Right atrium auricular region (tissue), 2 donors: ENCODE data around the gene ENPEP. TPM values are rescaled to one million over a fixed set of nuclear protein-coding genes. Genes with fewer than 3 reads are reported as not detected.
A peak's percentile ranks its signal among the peaks of the same experiment; 100 is the strongest.
"Not testable (repeated sequence)": the region's sequence is repeated elsewhere in the genome, so short reads cannot be mapped to it uniquely, and the experiment has no call there.

Source experiments
- DNase-seq: peaks from one replicate; pipeline ENCODE4 v3.0.0-alpha.2; 2019; ENCODE audit warnings: low spot score
- H3K27ac ChIP-seq, 2 donors: fragments of 200-600 bp; sonication (generic); 1 replicate in 1 of 2; 2 replicates in 1 of 2; pipeline ENCODE4 v1.5.1; 2016 to 2019
- H3K27me3 ChIP-seq, 2 donors: fragments of 200-600 bp; sonication (generic); one replicate each; pipeline versions ENCODE4 v1.5.1 to v1.6.0; 2017 to 2019
- H3K36me3 ChIP-seq: fragments of 200-600 bp; sonication (generic); one replicate; pipeline ENCODE4 v1.5.1; 2016
- H3K4me1 ChIP-seq, 2 donors: fragments of 200-600 bp; sonication (generic); one replicate each; pipeline versions ENCODE4 v1.5.1 to v1.6.0; 2017 to 2019
- H3K4me3 ChIP-seq, 2 donors: fragments of 200-600 bp; sonication (generic); 1 replicate in 1 of 2; 2 replicates in 1 of 2; pipeline ENCODE4 v1.5.1; 2017 to 2019; ENCODE audit warnings: mild to moderate bottlenecking in 1 of 2, moderate library complexity in 1 of 2
- H3K9me3 ChIP-seq, 2 donors: fragments of 200-600 bp; sonication (generic); one replicate each; pipeline ENCODE4 v1.5.1; 2019
- total RNA-seq, 2 donors: library from RNA; depleted of rRNA; stranded (reverse); fragments of >200 nt; gene quantifications; one replicate each; pipeline ENCODE4 v1.1.0, GENCODE V29; 2016
- TF ChIP-seq, protein P1 (sequence below), 2 donors: fragments of 200-600 bp; sonication (generic); IDR thresholded peaks; one replicate each; pipeline ENCODE4 v1.5.1; 2019; ENCODE audit warnings: antibody characterized with exemption in 2 of 2

The ENPEP gene
- total RNA-seq, 2 donors from 2014 or later, result 3.3 to 3.5 TPM

DNA sequence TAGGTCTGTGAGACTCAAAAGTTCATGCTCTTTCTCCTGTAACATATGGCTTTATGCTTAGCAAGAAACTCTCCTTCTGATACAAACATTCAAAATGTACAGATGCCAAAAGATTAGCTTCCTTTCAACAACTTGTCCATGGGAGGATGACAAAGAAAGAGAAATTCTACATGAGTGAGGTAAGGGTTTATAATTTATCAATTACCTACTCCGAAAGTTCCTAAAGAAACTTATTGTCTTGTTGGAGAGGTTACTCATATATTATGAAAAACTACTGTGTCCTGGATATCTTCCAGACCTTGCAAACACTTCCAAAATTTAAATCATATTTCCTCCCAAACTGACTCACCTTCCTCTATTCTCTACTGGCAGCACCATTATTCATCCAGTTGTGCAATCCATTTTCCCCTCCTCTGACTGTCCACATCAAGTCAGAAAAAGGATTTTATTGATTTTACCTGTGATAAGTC lies 65.1 kb downstream of the ENPEP start:
- no peaks in the 10 kb centered on the region for H3K27me3 ChIP-seq
- peaks cover 0 to 5% of the 10 kb centered on the region in 2 donors for H3K4me1 ChIP-seq
- no peak overlapping the region for H3K4me3 ChIP-seq
- peak overlapping the region in 1 of 2 donors; percentile 11 for H3K27ac ChIP-seq
- TF ChIP-seq, protein P1, sequence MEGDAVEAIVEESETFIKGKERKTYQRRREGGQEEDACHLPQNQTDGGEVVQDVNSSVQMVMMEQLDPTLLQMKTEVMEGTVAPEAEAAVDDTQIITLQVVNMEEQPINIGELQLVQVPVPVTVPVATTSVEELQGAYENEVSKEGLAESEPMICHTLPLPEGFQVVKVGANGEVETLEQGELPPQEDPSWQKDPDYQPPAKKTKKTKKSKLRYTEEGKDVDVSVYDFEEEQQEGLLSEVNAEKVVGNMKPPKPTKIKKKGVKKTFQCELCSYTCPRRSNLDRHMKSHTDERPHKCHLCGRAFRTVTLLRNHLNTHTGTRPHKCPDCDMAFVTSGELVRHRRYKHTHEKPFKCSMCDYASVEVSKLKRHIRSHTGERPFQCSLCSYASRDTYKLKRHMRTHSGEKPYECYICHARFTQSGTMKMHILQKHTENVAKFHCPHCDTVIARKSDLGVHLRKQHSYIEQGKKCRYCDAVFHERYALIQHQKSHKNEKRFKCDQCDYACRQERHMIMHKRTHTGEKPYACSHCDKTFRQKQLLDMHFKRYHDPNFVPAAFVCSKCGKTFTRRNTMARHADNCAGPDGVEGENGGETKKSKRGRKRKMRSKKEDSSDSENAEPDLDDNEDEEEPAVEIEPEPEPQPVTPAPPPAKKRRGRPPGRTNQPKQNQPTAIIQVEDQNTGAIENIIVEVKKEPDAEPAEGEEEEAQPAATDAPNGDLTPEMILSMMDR (IDR thresholded peaks at IDR 0.05), result no peak
- peaks cover 0 to 10% of the 10 kb centered on the region in 2 donors for H3K9me3 ChIP-seq
- DNase-seq, result no peak
- H3K36me3 ChIP-seq, result no peaks in the 10 kb centered on the region

DNA sequence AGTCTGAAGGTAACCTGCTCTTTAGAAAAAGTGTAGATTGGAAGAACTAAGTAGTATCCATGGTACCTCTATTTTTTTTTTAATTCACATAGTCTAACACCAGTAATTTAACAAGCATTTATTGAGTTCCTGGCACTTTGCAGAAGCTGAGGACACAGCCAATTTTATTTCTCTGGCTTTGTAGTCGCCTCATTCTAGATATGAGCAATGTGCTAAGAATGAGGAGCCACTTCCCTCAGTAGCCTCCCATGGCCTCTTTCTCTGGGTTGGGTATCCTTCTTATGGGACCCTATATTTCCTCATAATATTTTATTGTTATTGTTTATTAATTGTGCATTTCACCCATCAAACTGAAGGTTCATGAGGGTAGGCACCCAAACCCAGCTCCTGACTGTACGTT lies 67.6 kb downstream of the ENPEP start:
- H3K27ac ChIP-seq, result no peak overlapping the region
- TF ChIP-seq, protein P1 (IDR thresholded peaks at IDR 0.05), result no peak
- H3K36me3 ChIP-seq, result no peaks in the 10 kb centered on the region
- DNase-seq, result no peak
- H3K4me1 ChIP-seq, result peaks cover 0 to 5% of the 10 kb centered on the region in 2 donors
- H3K27me3 ChIP-seq, result no peaks in the 10 kb centered on the region
- H3K9me3 ChIP-seq, result no peaks in the 10 kb centered on the region
- H3K4me3 ChIP-seq, result no peak overlapping the region

DNA sequence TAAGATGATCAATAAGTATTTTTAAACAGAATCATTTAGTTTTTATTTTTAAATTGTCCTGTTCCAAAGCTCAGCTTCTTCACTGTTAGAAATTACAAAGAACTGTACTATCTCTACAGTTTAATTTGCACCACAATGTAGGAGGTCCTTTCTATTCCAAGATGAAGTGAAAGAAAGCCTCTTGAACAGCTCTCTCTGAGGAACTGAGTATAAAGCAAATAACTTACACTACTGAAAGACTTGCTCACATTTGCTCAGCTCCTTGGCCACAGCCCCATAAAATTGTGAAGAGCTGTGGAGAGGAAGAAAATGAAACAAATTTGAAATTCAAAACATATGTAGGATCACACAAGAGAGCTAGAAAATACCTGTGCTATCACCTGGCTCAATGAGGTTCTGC lies 68.6 kb downstream of the ENPEP start:
- Histone ChIP-seq H3K27ac (no peak overlapping the region), H3K36me3 (no peaks in the 10 kb centered on the region), H3K9me3 (no peaks in the 10 kb centered on the region), H3K4me1 (peaks cover 0 to 5% of the 10 kb centered on the region in 2 donors), H3K4me3 (no peak overlapping the region), H3K27me3 (no peaks in the 10 kb centered on the region)
- no peak for DNase-seq
- TF ChIP-seq, protein P1 (IDR thresholded peaks at IDR 0.05), result no peak

DNA sequence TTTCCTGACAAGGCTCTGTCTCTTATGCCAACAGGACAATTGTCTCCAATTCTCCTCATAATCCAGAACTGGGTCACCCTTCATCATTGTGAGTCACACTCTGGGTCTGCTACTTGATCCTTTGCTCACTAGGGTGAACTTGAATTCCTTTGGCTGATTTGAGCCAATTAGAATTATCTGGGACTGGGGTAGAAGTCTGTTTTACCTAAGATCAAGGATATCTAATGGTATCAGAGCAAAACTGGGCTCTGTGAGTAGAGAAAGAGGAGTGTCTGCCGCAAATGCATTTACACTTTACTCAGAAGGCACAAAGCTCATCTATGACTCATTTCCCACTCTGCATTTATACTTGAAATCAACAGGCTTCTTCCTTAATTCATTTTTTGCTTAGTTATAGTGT lies 74.3 kb downstream of the ENPEP start:
- no peak overlapping the region for H3K4me3 ChIP-seq
- no peak overlapping the region for H3K27ac ChIP-seq
- no peaks in the 10 kb centered on the region for H3K27me3 ChIP-seq
- H3K4me1 ChIP-seq, result no peaks in the 10 kb centered on the region
- no peak for DNase-seq
- H3K36me3 ChIP-seq, result no peaks in the 10 kb centered on the region
- no peaks in the 10 kb centered on the region for H3K9me3 ChIP-seq
- TF ChIP-seq, protein P1 (IDR thresholded peaks at IDR 0.05), result no peak

DNA sequence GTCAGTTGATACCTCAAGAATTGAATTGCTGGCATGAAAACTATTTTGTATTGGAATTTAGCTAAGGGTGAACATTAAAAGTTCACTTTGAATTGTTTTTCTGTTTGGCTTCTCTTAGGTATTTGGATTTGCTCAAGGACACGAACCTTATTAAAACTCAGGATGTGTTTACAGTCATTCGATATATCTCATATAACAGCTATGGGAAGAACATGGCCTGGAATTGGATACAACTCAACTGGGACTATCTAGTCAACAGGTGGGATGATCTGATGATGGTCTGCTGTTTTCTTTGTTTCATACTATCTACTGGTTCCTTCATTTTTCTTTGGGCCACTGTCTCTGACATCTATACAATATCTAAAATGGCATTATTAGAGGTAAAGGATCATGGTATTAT lies 77.2 kb downstream of the ENPEP start:
- no peaks in the 10 kb centered on the region for H3K36me3 ChIP-seq
- H3K27ac ChIP-seq, result no peak overlapping the region
- H3K9me3 ChIP-seq, result no peaks in the 10 kb centered on the region
- H3K4me1 ChIP-seq, result no peaks in the 10 kb centered on the region
- TF ChIP-seq, protein P1 (IDR thresholded peaks at IDR 0.05), result no peak
- H3K4me3 ChIP-seq, result no peak overlapping the region
- H3K27me3 ChIP-seq, result no peaks in the 10 kb centered on the region
- no peak for DNase-seq

DNA sequence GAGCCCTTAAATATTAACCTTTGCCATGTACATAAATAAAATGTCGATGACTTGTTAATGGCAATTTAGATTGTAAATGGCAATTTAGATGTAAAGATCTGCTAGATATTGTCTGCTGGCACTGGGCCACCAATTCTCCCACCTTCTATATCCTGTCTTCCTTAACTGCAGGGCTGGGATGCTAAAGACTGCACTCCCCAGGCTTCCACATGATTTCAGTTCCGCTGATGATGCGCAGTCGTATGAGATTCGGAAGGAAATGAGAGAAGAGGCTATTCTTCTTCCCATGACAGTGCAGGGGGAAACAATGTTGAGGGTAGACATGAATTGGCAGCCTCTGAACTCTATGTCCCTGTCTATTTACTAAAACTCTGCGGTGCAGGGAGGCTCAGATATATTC lies 91.3 kb downstream of the ENPEP start:
- DNase-seq, result no peak
- Histone ChIP-seq H3K4me3 (no peak overlapping the region), H3K27me3 (no peaks in the 10 kb centered on the region), H3K36me3 (no peaks in the 10 kb centered on the region), H3K9me3 (no peaks in the 10 kb centered on the region), H3K27ac (no peak overlapping the region), H3K4me1 (no peaks in the 10 kb centered on the region)
- TF ChIP-seq, protein P1 (IDR thresholded peaks at IDR 0.05), result no peak

DNA sequence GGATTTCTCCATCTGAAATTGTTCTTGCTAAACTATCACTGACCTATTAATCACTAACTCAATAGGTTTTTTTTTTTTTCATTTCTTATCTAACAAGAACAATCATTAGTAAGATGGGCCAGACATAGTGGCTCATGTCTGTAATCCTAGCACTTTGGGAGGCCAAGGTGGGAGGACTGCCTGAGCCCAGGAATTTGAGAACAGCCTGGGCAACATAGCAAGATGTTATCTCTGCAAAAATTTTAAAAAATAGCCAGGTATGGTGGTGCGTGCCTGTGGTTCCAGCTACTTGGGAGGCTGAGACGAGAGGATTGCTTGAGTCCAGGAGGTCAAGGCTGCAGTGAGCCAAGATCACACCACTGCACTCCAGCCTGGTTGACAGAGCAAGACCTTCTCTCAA lies 100.7 kb downstream of the ENPEP start:
- not testable (repeated sequence) for H3K27me3 ChIP-seq, DNase-seq

More for the DNA sequence above, 100.7 kb downstream of the ENPEP start:
- H3K4me3 ChIP-seq, H3K27ac ChIP-seq, H3K36me3 ChIP-seq, H3K9me3 ChIP-seq, H3K4me1 ChIP-seq: not testable (repeated sequence)
